ENCODE measurements around the gene SEMA3B.

SEMA3B gene

GRCh38 chr3:50268703-50269451 lies at the start of gene SEMA3B:
SEMA3B (plus strand) TSS chr3:50269147; CDS start chr3:50269241, 94 bp downstream.
- Histone ChIP-seq H3K4me3 (ENCODE audit: low read depth in 1 of 2, low read length in 2 of 2) (peak within 1 kb of the TSS; percentile 69 to 74), H3K36me3 (ENCODE audit: control insufficient read depth in 1 of 2, insufficient read depth in 2 of 2, low read length in 2 of 2) (no peaks in the 10 kb centered on the region), H3K27me3 (ENCODE audit: control insufficient read depth in 1 of 2, insufficient read depth in 2 of 2, low read length in 2 of 2) (no peaks in the 10 kb centered on the region), H3K4me1 (ENCODE audit: control insufficient read depth in 1 of 2, insufficient read depth in 2 of 2, low read length in 2 of 2) (peaks cover 72 to 83% of the 10 kb centered on the region in 2 donors), H3K9ac (ENCODE audit: low read depth in 1 of 2, low read length in 2 of 2) (peak within 1 kb of the TSS; percentile 91 to 96), H3K9me3 (ENCODE audit: control insufficient read depth in 1 of 2, low read length in 2 of 2) (no peaks in the 10 kb centered on the region), H3K27ac (ENCODE audit: low read depth, low read length) (peak within 1 kb of the TSS; percentile 69)

GRCh38 chr3:50219285-50219684 lies 49.7 kb upstream of the SEMA3B start:
- Histone ChIP-seq H3K27ac (ENCODE audit: low read depth, low read length) (no peak overlapping the region), H3K9me3 (ENCODE audit: control insufficient read depth in 1 of 2, low read length in 2 of 2) (no peaks in the 10 kb centered on the region), H3K27me3 (ENCODE audit: control insufficient read depth in 1 of 2, insufficient read depth in 2 of 2, low read length in 2 of 2) (no peaks in the 10 kb centered on the region), H3K4me3 (ENCODE audit: low read depth in 1 of 2, low read length in 2 of 2) (no peak overlapping the region), H3K4me1 (ENCODE audit: control insufficient read depth in 1 of 2, insufficient read depth in 2 of 2, low read length in 2 of 2) (no peaks in the 10 kb centered on the region), H3K9ac (ENCODE audit: low read depth in 1 of 2, low read length in 2 of 2) (no peak overlapping the region), H3K36me3 (ENCODE audit: control insufficient read depth in 1 of 2, insufficient read depth in 2 of 2, low read length in 2 of 2) (no peaks in the 10 kb centered on the region)

- Histone ChIP-seq H3K9me3 (ENCODE audit: control insufficient read depth in 1 of 2, low read length in 2 of 2) (no peaks in the 10 kb centered on the region), H3K36me3 (ENCODE audit: control insufficient read depth in 1 of 2, insufficient read depth in 2 of 2, low read length in 2 of 2) (no peaks in the 10 kb centered on the region), H3K9ac (ENCODE audit: low read depth in 1 of 2, low read length in 2 of 2) (no peak overlapping the region)
Observed at GRCh38 chr3:50220109-50220508, 48.8 kb upstream of the SEMA3B start.

DNA sequence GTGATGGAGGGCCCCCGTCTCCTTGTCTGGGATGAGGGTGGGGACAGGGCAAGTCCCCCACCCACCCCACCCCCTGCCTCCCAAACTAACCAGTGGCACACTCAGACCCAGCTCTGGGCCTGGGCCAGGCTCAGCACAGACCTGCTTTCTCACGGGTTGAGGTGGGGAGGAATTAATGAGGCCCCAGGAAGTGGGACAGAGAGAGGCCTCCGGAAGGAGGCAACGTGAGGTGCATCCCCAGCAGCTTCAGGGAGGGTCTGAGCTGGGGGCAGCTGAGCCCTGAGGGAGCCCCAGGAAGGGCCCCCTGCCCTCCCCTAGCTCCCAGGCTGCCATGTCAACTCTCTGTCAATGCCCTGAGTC lies 47.9 kb upstream of the SEMA3B start:
- no peaks in the 10 kb centered on the region for H3K27me3 ChIP-seq (ENCODE audit: control insufficient read depth in 1 of 2, insufficient read depth in 2 of 2, low read length in 2 of 2)
- no peaks in the 10 kb centered on the region for H3K36me3 ChIP-seq (ENCODE audit: control insufficient read depth in 1 of 2, insufficient read depth in 2 of 2, low read length in 2 of 2)
- no peak overlapping the region for H3K4me3 ChIP-seq (ENCODE audit: low read depth in 1 of 2, low read length in 2 of 2)
- no peak overlapping the region for H3K9ac ChIP-seq (ENCODE audit: low read depth in 1 of 2, low read length in 2 of 2)
- H3K27ac ChIP-seq (ENCODE audit: low read depth, low read length) = no peak overlapping the region
- peaks cover 0 to 3% of the 10 kb centered on the region in 2 donors for H3K4me1 ChIP-seq (ENCODE audit: control insufficient read depth in 1 of 2, insufficient read depth in 2 of 2, low read length in 2 of 2)
- no peaks in the 10 kb centered on the region for H3K9me3 ChIP-seq (ENCODE audit: control insufficient read depth in 1 of 2, low read length in 2 of 2)

More at GRCh38 chr3:50220109-50220508, 48.8 kb upstream of the SEMA3B start:
- H3K4me3 ChIP-seq (ENCODE audit: low read depth in 1 of 2, low read length in 2 of 2) = no peak overlapping the region
- no peaks in the 10 kb centered on the region for H3K4me1 ChIP-seq (ENCODE audit: control insufficient read depth in 1 of 2, insufficient read depth in 2 of 2, low read length in 2 of 2)
- no peak overlapping the region for H3K27ac ChIP-seq (ENCODE audit: low read depth, low read length)
- H3K27me3 ChIP-seq (ENCODE audit: control insufficient read depth in 1 of 2, insufficient read depth in 2 of 2, low read length in 2 of 2) = no peaks in the 10 kb centered on the region

GRCh38 chr3:50221411-50222168 lies 47.4 kb upstream of the SEMA3B start:
- Histone ChIP-seq H3K4me3 (ENCODE audit: low read depth in 1 of 2, low read length in 2 of 2) (no peak overlapping the region), H3K9ac (ENCODE audit: low read depth in 1 of 2, low read length in 2 of 2) (no peak overlapping the region), H3K9me3 (ENCODE audit: control insufficient read depth in 1 of 2, low read length in 2 of 2) (no peaks in the 10 kb centered on the region), H3K4me1 (ENCODE audit: control insufficient read depth in 1 of 2, insufficient read depth in 2 of 2, low read length in 2 of 2) (peaks cover 0 to 8% of the 10 kb centered on the region in 2 donors), H3K36me3 (ENCODE audit: control insufficient read depth in 1 of 2, insufficient read depth in 2 of 2, low read length in 2 of 2) (no peaks in the 10 kb centered on the region), H3K27me3 (ENCODE audit: control insufficient read depth in 1 of 2, insufficient read depth in 2 of 2, low read length in 2 of 2) (no peaks in the 10 kb centered on the region), H3K27ac (ENCODE audit: low read depth, low read length) (no peak overlapping the region)

- Histone ChIP-seq H3K36me3 (ENCODE audit: control insufficient read depth in 1 of 2, insufficient read depth in 2 of 2, low read length in 2 of 2) (no peaks in the 10 kb centered on the region), H3K27ac (ENCODE audit: low read depth, low read length) (no peak overlapping the region), H3K9me3 (ENCODE audit: control insufficient read depth in 1 of 2, low read length in 2 of 2) (no peaks in the 10 kb centered on the region), H3K4me3 (ENCODE audit: low read depth in 1 of 2, low read length in 2 of 2) (no peak overlapping the region), H3K4me1 (ENCODE audit: control insufficient read depth in 1 of 2, insufficient read depth in 2 of 2, low read length in 2 of 2) (peaks cover 5 to 13% of the 10 kb centered on the region in 2 donors), H3K27me3 (ENCODE audit: control insufficient read depth in 1 of 2, insufficient read depth in 2 of 2, low read length in 2 of 2) (no peaks in the 10 kb centered on the region), H3K9ac (ENCODE audit: low read depth in 1 of 2, low read length in 2 of 2) (no peak overlapping the region)
Observed at GRCh38 chr3:50222169-50222528, 46.8 kb upstream of the SEMA3B start.

- Histone ChIP-seq H3K4me3 (ENCODE audit: low read depth in 1 of 2, low read length in 2 of 2) (no peak overlapping the region), H3K27me3 (ENCODE audit: control insufficient read depth in 1 of 2, insufficient read depth in 2 of 2, low read length in 2 of 2) (no peaks in the 10 kb centered on the region), H3K36me3 (ENCODE audit: control insufficient read depth in 1 of 2, insufficient read depth in 2 of 2, low read length in 2 of 2) (no peaks in the 10 kb centered on the region), H3K27ac (ENCODE audit: low read depth, low read length) (no peak overlapping the region), H3K4me1 (ENCODE audit: control insufficient read depth in 1 of 2, insufficient read depth in 2 of 2, low read length in 2 of 2) (peaks cover 5 to 25% of the 10 kb centered on the region in 2 donors), H3K9ac (ENCODE audit: low read depth in 1 of 2, low read length in 2 of 2) (no peak overlapping the region), H3K9me3 (ENCODE audit: control insufficient read depth in 1 of 2, low read length in 2 of 2) (no peaks in the 10 kb centered on the region)
Observed at GRCh38 chr3:50224639-50225038, 44.3 kb upstream of the SEMA3B start.

GRCh38 chr3:50226888-50227389 lies 42.0 kb upstream of the SEMA3B start:
- Histone ChIP-seq H3K27ac (ENCODE audit: low read depth, low read length) (no peak overlapping the region), H3K27me3 (ENCODE audit: control insufficient read depth in 1 of 2, insufficient read depth in 2 of 2, low read length in 2 of 2) (no peaks in the 10 kb centered on the region), H3K4me3 (ENCODE audit: low read depth in 1 of 2, low read length in 2 of 2) (peak overlapping the region; percentile 71 to 96), H3K9me3 (ENCODE audit: control insufficient read depth in 1 of 2, low read length in 2 of 2) (no peaks in the 10 kb centered on the region), H3K4me1 (ENCODE audit: control insufficient read depth in 1 of 2, insufficient read depth in 2 of 2, low read length in 2 of 2) (peaks cover 16 to 25% of the 10 kb centered on the region in 2 donors), H3K36me3 (ENCODE audit: control insufficient read depth in 1 of 2, insufficient read depth in 2 of 2, low read length in 2 of 2) (no peaks in the 10 kb centered on the region), H3K9ac (ENCODE audit: low read depth in 1 of 2, low read length in 2 of 2) (peak overlapping the region; percentile 33 to 49)

- no peaks in the 10 kb centered on the region for H3K36me3 ChIP-seq (ENCODE audit: control insufficient read depth in 1 of 2, insufficient read depth in 2 of 2, low read length in 2 of 2)
- no peaks in the 10 kb centered on the region for H3K9me3 ChIP-seq (ENCODE audit: control insufficient read depth in 1 of 2, low read length in 2 of 2)
- no peaks in the 10 kb centered on the region for H3K27me3 ChIP-seq (ENCODE audit: control insufficient read depth in 1 of 2, insufficient read depth in 2 of 2, low read length in 2 of 2)
- peak overlapping the region; percentile 51 for H3K27ac ChIP-seq (ENCODE audit: low read depth, low read length)
- peak overlapping the region; percentile 94 to 96 for H3K4me3 ChIP-seq (ENCODE audit: low read depth in 1 of 2, low read length in 2 of 2)
- H3K4me1 ChIP-seq (ENCODE audit: control insufficient read depth in 1 of 2, insufficient read depth in 2 of 2, low read length in 2 of 2) = peaks cover 16 to 25% of the 10 kb centered on the region in 2 donors
- peak overlapping the region; percentile 85 to 90 for H3K9ac ChIP-seq (ENCODE audit: low read depth in 1 of 2, low read length in 2 of 2)
Observed at GRCh38 chr3:50227390-50228183, 41.4 kb upstream of the SEMA3B start.

Measured in duodenal mucosa (tissue), 2 donors.